Gastrocnemius medialis (tissue), 4 donors: Measurements from ENCODE around the gene ADARB1. TPM values are rescaled to one million over a fixed set of nuclear protein-coding genes. Genes with fewer than 3 reads are reported as not detected.
A peak's percentile ranks its signal among the peaks of the same experiment; 100 is the strongest.
"Not testable (repeated sequence)": the region's sequence is repeated elsewhere in the genome, so short reads cannot be mapped to it uniquely, and the experiment has no call there.

ENCODE experiments used
- ATAC-seq, 2 donors: fragments of 150-250 bp; one replicate each; pipeline ENCODE4 v1.9.1; 2016
- DNase-seq, 2 donors: peaks; one replicate each; pipeline ENCODE4 v3.0.0-alpha.2; 2019
- H3K27ac ChIP-seq, 4 donors: fragments of 200-600 bp; sonication (generic); 1 replicate in 1 of 4; 2 replicates in 3 of 4; pipeline ENCODE4 v1.5.1; 2016 to 2018; ENCODE audit warnings: mild to moderate bottlenecking in 2 of 4, moderate library complexity in 1 of 4
- H3K27me3 ChIP-seq, 3 donors: fragments of 200-600 bp; sonication (generic) in 2 of 3; 1 replicate in 1 of 3; 2 replicates in 2 of 3; pipeline versions ENCODE4 v1.5.1 to v1.6.0; 2016 to 2019; ENCODE audit warnings: mild to moderate bottlenecking in 1 of 3, moderate library complexity in 1 of 3
- H3K36me3 ChIP-seq, 2 donors: fragments of 200-600 bp; sonication (generic) in 1 of 2; one replicate each; pipeline ENCODE4 v1.5.1; 2017 to 2018
- H3K4me1 ChIP-seq, 2 donors: fragments of 200-600 bp; sonication (generic) in 1 of 2; one replicate each; pipeline ENCODE4 v1.5.1; 2016 to 2017; ENCODE audit warnings: mild to moderate bottlenecking in 2 of 2
- H3K4me3 ChIP-seq, 4 donors: fragments of 200-600 bp; sonication (generic) in 3 of 4; 1 replicate in 1 of 4; 2 replicates in 3 of 4; pipeline ENCODE4 v1.5.1; 2016 to 2019; ENCODE audit warnings: mild to moderate bottlenecking in 2 of 4
- H3K9me3 ChIP-seq, 3 donors: fragments of 200-600 bp; sonication (generic) in 2 of 3; 1 replicate in 1 of 3; 2 replicates in 2 of 3; pipeline ENCODE4 v1.5.1; 2016 to 2019
- CTCF ChIP-seq, 5 experiments: fragments of 450-650 bp in 3 of 5; fragments of 200-600 bp in 2 of 5; sonication (generic) in 2 of 5; IDR thresholded peaks in 4 of 5; conservative IDR thresholded peaks in 1 of 5; 1 replicate in 4 of 5; 2 replicates in 1 of 5; pipeline ENCODE4 v1.5.1; 2016 to 2019; ENCODE audit warnings: antibody characterized with exemption in 5 of 5, mild to moderate bottlenecking in 3 of 5, moderate library complexity in 3 of 5
- POLR2A ChIP-seq, 2 donors: fragments of 450-650 bp; IDR thresholded peaks; one replicate each; pipeline ENCODE4 v1.6.1; 2017; ENCODE audit warnings: antibody characterized with exemption in 2 of 2, mild to moderate bottlenecking in 2 of 2, moderate library complexity in 2 of 2
- in situ Hi-C, 4 donors: fragments of 200-750 bp; cut with MboI; loops; one replicate each; pipeline versions ENCODE4 v1.15.0 to v1.8.0; 2017; ENCODE audit warnings: low sequenced_read_pairs in 4 of 4
- intact Hi-C: fragments of 100-400 bp; cut with DNase I; formaldehyde crosslinking; loops from one replicate; pipeline ENCODE4 v1.15.1; 2023; ENCODE audit warnings: low total_unique reads
- total RNA-seq, 4 donors: library from RNA; depleted of rRNA; stranded (reverse); fragments of >200 nt; gene quantifications; one replicate each; pipeline versions ENCODE4 v1.1.0 to v1.2.3, GENCODE V29; 2016

The ADARB1 gene
- total RNA-seq, 4 donors from 2014 or later, result 5.9 to 11.5 (median 6.9) TPM

GRCh38 chr21:45131537-45131999, 57.2 kb downstream of the ADARB1 start:
- no peak for TF ChIP-seq POLR2A (IDR thresholded peaks at IDR 0.05)
- H3K4me3 ChIP-seq, result no peak overlapping the region
- no peaks in the 10 kb centered on the region for H3K27me3 ChIP-seq
- no peaks in the 10 kb centered on the region for H3K9me3 ChIP-seq
- ATAC-seq, result no peak
- H3K4me1 ChIP-seq, result peaks cover 68 to 71% of the 10 kb centered on the region in 2 donors
- H3K27ac ChIP-seq, result peak overlapping the region in 3 of 4 donors; percentile 71 to 77 (median 75)
- DNase-seq, result no peak
- H3K36me3 ChIP-seq, result no peaks in the 10 kb centered on the region
- intact Hi-C loops, result loop anchor here (1.0 to 10.0 kb wide), 3 partner anchors 184 to 797 kb away; partner anchors contain the start of genes CFAP410 and UBE2G2
- in situ Hi-C loops, result loop anchor here in 2 of 4 donors (5.0 to 10.0 kb wide), 3 partner anchors 87 to 184 kb away; no protein-coding TSS in a partner anchor

GRCh38 chr21:45132841-45133573, 58.6 kb downstream of the ADARB1 start:
- no peak overlapping the region for H3K4me3 ChIP-seq
- H3K27ac ChIP-seq, result peak overlapping the region; percentile 68 to 80 (median 74)
- in situ Hi-C loops, result loop anchor here in 2 of 4 donors (5.0 to 10.0 kb wide), 3 partner anchors 88 to 186 kb away; no protein-coding TSS in a partner anchor
- no peaks in the 10 kb centered on the region for H3K9me3 ChIP-seq
- no peaks in the 10 kb centered on the region for H3K27me3 ChIP-seq
- peak; percentile 73 to 76 for DNase-seq
- TF ChIP-seq CTCF (IDR thresholded peaks at IDR 0.05 in 4 of 5, conservative IDR thresholded peaks at IDR 0.05 in 1 of 5) (no peak), POLR2A (IDR thresholded peaks at IDR 0.05) (peak; percentile 22 to 43)
- peaks cover 73 to 74% of the 10 kb centered on the region in 2 donors for H3K4me1 ChIP-seq
- no peaks in the 10 kb centered on the region for H3K36me3 ChIP-seq
- intact Hi-C loops, result loop anchor here (10.0 kb wide), 2 partner anchors 328 to 798 kb away; partner anchors contain the start of genes CFAP410 and UBE2G2
- ATAC-seq, result peak; percentile 29 to 42

GRCh38 chr21:45133574-45134278, 59.3 kb downstream of the ADARB1 start:
- H3K9me3 ChIP-seq, H3K27me3 ChIP-seq, ATAC-seq, H3K4me3 ChIP-seq, H3K36me3 ChIP-seq, DNase-seq: not testable (repeated sequence)
- intact Hi-C loops, result loop anchor here (2.0 to 10.0 kb wide), 3 partner anchors 261 to 799 kb away; partner anchors contain the start of genes CFAP410, PTTG1IP and UBE2G2
- Histone ChIP-seq H3K27ac (peak overlapping the region; percentile 68 to 94 (median 74)), H3K4me1 (peaks cover 66 to 67% of the 10 kb centered on the region in 2 donors)
- in situ Hi-C loops, result loop anchor here in 2 of 4 donors (5.0 to 10.0 kb wide), 3 partner anchors 89 to 186 kb away; no protein-coding TSS in a partner anchor

GRCh38 chr21:45134279-45135076, 60.1 kb downstream of the ADARB1 start:
- intact Hi-C loops, result loop anchor here (1.0 to 10.0 kb wide), 5 partner anchors 84 to 800 kb away; partner anchors contain the start of genes CFAP410, POFUT2, PTTG1IP and UBE2G2
- no peak for ATAC-seq
- peaks cover 58 to 59% of the 10 kb centered on the region in 2 donors for H3K4me1 ChIP-seq
- in situ Hi-C loops, result loop anchor here (5.0 to 10.0 kb wide), 3 partner anchors 90 to 187 kb away; no protein-coding TSS in a partner anchor
- TF ChIP-seq POLR2A (IDR thresholded peaks at IDR 0.05) (no peak), CTCF (IDR thresholded peaks at IDR 0.05 in 4 of 5, conservative IDR thresholded peaks at IDR 0.05 in 1 of 5) (no peak)
- DNase-seq, result no peak
- no peaks in the 10 kb centered on the region for H3K9me3 ChIP-seq
- H3K36me3 ChIP-seq, result no peaks in the 10 kb centered on the region
- H3K27ac ChIP-seq, result peak overlapping the region; percentile 83 to 94 (median 90)
- H3K4me3 ChIP-seq, result no peak overlapping the region
- no peaks in the 10 kb centered on the region for H3K27me3 ChIP-seq

- H3K27ac ChIP-seq, result peak overlapping the region; percentile 83 to 94 (median 90)
- DNase-seq (peak; percentile 88 to 93), ATAC-seq (peak; percentile 79 to 80)
- H3K9me3 ChIP-seq, result no peaks in the 10 kb centered on the region
- H3K36me3 ChIP-seq, result no peaks in the 10 kb centered on the region
- no peaks in the 10 kb centered on the region for H3K27me3 ChIP-seq
- no peak for TF ChIP-seq CTCF (IDR thresholded peaks at IDR 0.05 in 4 of 5, conservative IDR thresholded peaks at IDR 0.05 in 1 of 5)
- peak in 1 of 2 donors; percentile 33 for TF ChIP-seq POLR2A (IDR thresholded peaks at IDR 0.05)
- peaks cover 52 to 53% of the 10 kb centered on the region in 2 donors for H3K4me1 ChIP-seq
- no peak overlapping the region for H3K4me3 ChIP-seq
- intact Hi-C loops (loop anchor here (1.0 to 10.0 kb wide), 5 partner anchors 85 to 800 kb away; partner anchors contain the start of genes CFAP410, POFUT2, PTTG1IP and UBE2G2), in situ Hi-C loops (loop anchor here (5.0 to 10.0 kb wide), 2 partner anchors 90 to 188 kb away; no protein-coding TSS in a partner anchor)
Measured at GRCh38 chr21:45135122-45135521, 60.7 kb downstream of the ADARB1 start.
